Common myeloid progenitor, CD34-positive (primary cell): ENCODE results near the gene SLC26A1.

ENCODE experiments used
- CTCF ChIA-PET: fragments of 350-600 bp; sonication (Branson Sonifier 250); formaldehyde crosslinking; loops from one replicate; lab custom pipeline; 2021; ENCODE audit warnings: antibody characterized with exemption; lab: Charles Lee
- POLR2A ChIA-PET: fragments of 350-600 bp; sonication (Branson Sonifier 250); formaldehyde crosslinking; loops from one replicate; lab custom pipeline; 2021; ENCODE audit warnings: antibody characterized with exemption; lab: Charles Lee
- DNase-seq, 3 donors: peaks; one replicate each; pipeline versions ENCODE4 v3.0.0 to v3.0.0-alpha.2; 2013
- H3K27ac ChIP-seq, 2 experiments: 1 replicate in 1 of 2; 2 replicates in 1 of 2; pipeline ENCODE4 v1.7.0; 2013; ENCODE audit warnings: inconsistent platforms in 2 of 2, low read length in 2 of 2, mild to moderate bottlenecking in 2 of 2, low read depth in 1 of 2, moderate library complexity in 1 of 2; ENCODE audit not compliant: severe bottlenecking in 2 of 2, insufficient read depth in 1 of 2, poor library complexity in 1 of 2
- H3K27me3 ChIP-seq, 5 experiments: replicated peaks in 2 of 5; 1 replicate in 3 of 5; 2 replicates in 2 of 5; pipeline versions ENCODE4 v1.6.1 to v1.7.0; 2013; ENCODE audit warnings: low read length in 4 of 5, mild to moderate bottlenecking in 2 of 5, moderate library complexity in 2 of 5, inconsistent platforms in 1 of 5; ENCODE audit not compliant: insufficient read depth in 5 of 5, control insufficient read depth in 4 of 5
- H3K36me3 ChIP-seq, 4 experiments: 1 replicate in 2 of 4; 2 replicates in 2 of 4; pipeline versions ENCODE4 v1.6.1 to v1.7.0; 2013; ENCODE audit warnings: low read length in 3 of 4, control low read depth in 1 of 4, mild to moderate bottlenecking in 1 of 4; ENCODE audit not compliant: control insufficient read depth in 4 of 4, insufficient read depth in 4 of 4
- H3K4me1 ChIP-seq, 4 experiments: 1 replicate in 3 of 4; 2 replicates in 1 of 4; pipeline versions ENCODE4 v1.6.1 to v1.7.1; 2013; ENCODE audit warnings: low read length in 3 of 4, mild to moderate bottlenecking in 3 of 4, control low read depth in 1 of 4, inconsistent platforms in 1 of 4, moderate library complexity in 1 of 4; ENCODE audit not compliant: control insufficient read depth in 4 of 4, insufficient read depth in 4 of 4; ENCODE audit errors: control extremely low read depth in 1 of 4
- H3K4me3 ChIP-seq, 7 experiments: 1 replicate in 4 of 7; 2 replicates in 3 of 7; pipeline versions ENCODE4 v1.5.1 to v1.7.0; 2013; ENCODE audit warnings: mild to moderate bottlenecking in 7 of 7, low read length in 6 of 7, moderate library complexity in 6 of 7, inconsistent platforms in 2 of 7, low read depth in 2 of 7, control low read depth in 1 of 7; ENCODE audit not compliant: insufficient read depth in 4 of 7, control insufficient read depth in 1 of 7; ENCODE audit errors: extremely low read depth in 1 of 7
- H3K9me3 ChIP-seq, 5 experiments: 1 replicate in 4 of 5; 2 replicates in 1 of 5; pipeline versions ENCODE4 v1.6.1 to v1.7.1; 2013; ENCODE audit warnings: low read length in 4 of 5, mild to moderate bottlenecking in 2 of 5, inconsistent platforms in 1 of 5, low read depth in 1 of 5, moderate library complexity in 1 of 5; ENCODE audit not compliant: control insufficient read depth in 4 of 5, insufficient read depth in 2 of 5; ENCODE audit errors: control extremely low read depth in 1 of 5
- WGBS: methylation state at CpG from one replicate; pipeline ENCODE4 v1.1.5; 2013; ENCODE audit not compliant: insufficient coverage; 5-methylcytosine and 5-hydroxymethylcytosine counted together

SLC26A1 gene

DNA sequence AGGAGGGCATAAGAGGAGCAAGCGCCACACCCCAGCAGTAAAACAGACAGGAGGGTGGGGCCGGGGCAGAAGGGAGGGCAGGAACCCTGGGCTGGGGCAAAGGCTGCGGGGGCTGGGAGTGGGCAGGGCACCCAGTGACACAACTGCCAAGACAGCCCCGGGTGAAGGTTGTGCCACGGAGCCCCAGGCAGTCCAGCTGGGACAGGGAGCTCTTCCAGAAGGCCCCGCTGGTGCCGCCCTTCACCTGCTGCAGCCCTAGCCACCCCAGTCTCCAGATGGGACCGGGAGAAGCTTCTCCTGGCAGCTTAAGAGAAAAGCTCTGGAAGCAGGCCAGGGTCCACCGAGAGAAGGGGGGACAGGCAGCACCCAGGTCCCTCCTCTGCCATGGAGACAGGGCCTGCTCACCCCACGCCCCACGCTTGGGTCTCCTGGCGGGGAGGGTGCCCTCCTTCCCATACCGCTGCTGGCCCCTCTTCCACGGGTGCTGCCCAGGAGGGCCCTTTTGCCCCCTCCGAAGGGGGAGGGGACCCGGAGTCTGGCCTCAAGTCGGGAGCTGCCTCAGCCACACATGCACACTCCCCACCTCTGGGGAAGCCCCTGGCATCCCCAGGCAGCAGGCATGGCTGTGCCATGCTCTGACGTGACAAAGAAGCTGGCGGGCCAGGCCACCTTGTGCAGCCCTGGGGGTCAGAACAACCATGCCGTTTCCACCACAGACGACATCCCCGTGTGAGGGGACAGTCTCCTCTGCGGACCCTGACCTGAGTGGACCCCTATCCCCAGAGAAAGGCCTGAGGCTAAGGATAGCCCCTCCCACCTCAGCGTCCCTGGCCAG is 21.3 kb downstream of the SLC26A1 start:
- DNase-seq = no peak
- ChIA-PET POLR2A (no interaction called here), CTCF (interaction anchor here (1.4 kb wide), 1 partner anchor 15 kb away, joined by 4 read pairs; the partner anchor contains the start of gene IDUA)
- Histone ChIP-seq H3K4me3 (peak overlapping the region in 4 of 7 experiments; percentile 67 to 85 (median 75)), H3K4me1 (peaks cover 0 to 32% (median 25%) of the 10 kb centered on the region in 4 experiments), H3K36me3 (peaks cover 0 to 7% (median 0%) of the 10 kb centered on the region in 4 experiments), H3K9me3 (peaks cover 0 to 3% (median 0%) of the 10 kb centered on the region in 5 experiments), H3K27ac (no peak overlapping the region), H3K27me3 (peaks cover 0 to 6% (median 0%) of the 10 kb centered on the region in 5 experiments)
- 84% methylated on average over 24 of the region's 24 CpGs for WGBS

DNA sequence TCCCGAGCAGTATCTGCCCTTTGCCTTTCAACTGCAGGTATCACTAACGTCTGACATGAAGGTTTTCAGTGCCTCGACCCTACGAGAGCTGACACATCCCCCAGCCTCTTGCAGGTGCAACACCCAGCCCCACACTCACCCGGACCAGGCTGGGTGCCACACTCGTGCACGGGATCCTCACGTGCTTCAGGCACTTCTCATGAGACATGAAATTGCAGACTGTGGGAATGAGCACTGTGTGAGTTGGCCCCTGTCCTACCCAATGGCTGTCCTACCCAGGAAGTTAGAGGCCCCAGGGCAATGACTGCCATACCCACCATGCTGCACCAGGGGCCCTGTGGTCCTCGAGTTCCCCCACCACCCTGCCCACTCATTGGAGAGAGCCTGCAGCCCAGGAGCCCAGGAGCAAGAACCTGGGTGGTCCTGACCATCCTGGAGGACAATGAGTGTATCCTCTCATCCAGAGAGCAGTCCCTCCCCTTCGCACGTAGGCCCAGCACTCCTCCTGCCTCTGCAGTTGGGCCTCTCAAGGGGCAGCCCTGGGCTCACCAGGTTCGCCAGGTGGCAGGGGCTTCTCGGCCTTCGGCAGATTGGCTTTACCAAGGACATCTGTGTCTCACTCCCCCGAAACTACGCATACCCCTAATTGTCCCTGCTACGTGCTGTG is 22.2 kb downstream of the SLC26A1 start:
- POLR2A ChIA-PET = no interaction called here

DNA sequence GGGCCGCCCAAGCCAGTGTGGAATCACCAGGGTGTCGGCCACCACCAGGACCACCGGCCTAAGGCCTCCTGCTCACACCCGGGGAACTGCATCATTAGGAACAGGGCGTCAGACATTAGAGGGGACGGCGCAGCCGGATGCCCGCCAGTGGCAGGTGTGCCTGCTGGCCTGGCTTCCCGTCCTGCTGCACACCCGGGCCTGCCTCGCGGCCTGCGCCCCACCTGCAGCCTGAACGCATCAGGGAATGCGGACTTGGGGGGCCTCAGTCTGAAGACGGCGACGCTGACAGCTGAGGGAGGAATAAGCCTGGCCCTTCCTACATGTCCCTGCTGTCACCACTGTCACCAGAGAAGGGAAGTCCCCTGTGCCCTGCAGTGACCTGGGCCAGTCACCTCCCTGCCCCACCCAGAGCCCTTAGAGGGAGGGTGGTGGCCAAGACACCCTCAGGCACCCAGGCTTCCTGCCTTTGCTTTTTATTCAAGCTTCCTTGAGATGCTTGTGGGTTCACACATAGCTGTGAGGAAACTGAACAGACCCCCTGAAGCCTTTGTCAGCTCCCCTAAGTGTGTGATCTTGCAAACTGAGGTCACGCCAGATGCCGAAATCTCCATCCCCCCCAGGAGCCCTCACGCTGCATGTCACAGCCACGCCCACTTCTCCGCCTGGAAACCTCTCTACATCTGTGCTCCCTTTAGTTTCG is 23.0 kb downstream of the SLC26A1 start:
- ChIA-PET POLR2A (no interaction called here), CTCF (no interaction called here)
- peaks cover 0 to 18% (median 5%) of the 10 kb centered on the region in 4 experiments for H3K36me3 ChIP-seq
- peaks cover 0 to 26% (median 20%) of the 10 kb centered on the region in 4 experiments for H3K4me1 ChIP-seq
- peaks cover 0 to 3% (median 0%) of the 10 kb centered on the region in 5 experiments for H3K9me3 ChIP-seq
- no peak overlapping the region for H3K27ac ChIP-seq
- H3K27me3 ChIP-seq = peaks cover 0 to 6% (median 0%) of the 10 kb centered on the region in 5 experiments
- no peak for DNase-seq
- WGBS = 97% methylated on average over 25 of the region's 25 CpGs
- no peak overlapping the region for H3K4me3 ChIP-seq

More for the DNA sequence above, 22.2 kb downstream of the SLC26A1 start:
- peaks cover 0 to 6% (median 0%) of the 10 kb centered on the region in 5 experiments for H3K27me3 ChIP-seq
- H3K9me3 ChIP-seq = peaks cover 0 to 3% (median 0%) of the 10 kb centered on the region in 5 experiments
- CTCF ChIA-PET = no interaction called here
- H3K4me1 ChIP-seq = peaks cover 0 to 26% (median 20%) of the 10 kb centered on the region in 4 experiments
- peaks cover 0 to 15% (median 4%) of the 10 kb centered on the region in 4 experiments for H3K36me3 ChIP-seq
- no peak for DNase-seq
- no peak overlapping the region for H3K27ac ChIP-seq
- H3K4me3 ChIP-seq = no peak overlapping the region
- 95% methylated on average over 13 of the region's 17 CpGs for WGBS

DNA sequence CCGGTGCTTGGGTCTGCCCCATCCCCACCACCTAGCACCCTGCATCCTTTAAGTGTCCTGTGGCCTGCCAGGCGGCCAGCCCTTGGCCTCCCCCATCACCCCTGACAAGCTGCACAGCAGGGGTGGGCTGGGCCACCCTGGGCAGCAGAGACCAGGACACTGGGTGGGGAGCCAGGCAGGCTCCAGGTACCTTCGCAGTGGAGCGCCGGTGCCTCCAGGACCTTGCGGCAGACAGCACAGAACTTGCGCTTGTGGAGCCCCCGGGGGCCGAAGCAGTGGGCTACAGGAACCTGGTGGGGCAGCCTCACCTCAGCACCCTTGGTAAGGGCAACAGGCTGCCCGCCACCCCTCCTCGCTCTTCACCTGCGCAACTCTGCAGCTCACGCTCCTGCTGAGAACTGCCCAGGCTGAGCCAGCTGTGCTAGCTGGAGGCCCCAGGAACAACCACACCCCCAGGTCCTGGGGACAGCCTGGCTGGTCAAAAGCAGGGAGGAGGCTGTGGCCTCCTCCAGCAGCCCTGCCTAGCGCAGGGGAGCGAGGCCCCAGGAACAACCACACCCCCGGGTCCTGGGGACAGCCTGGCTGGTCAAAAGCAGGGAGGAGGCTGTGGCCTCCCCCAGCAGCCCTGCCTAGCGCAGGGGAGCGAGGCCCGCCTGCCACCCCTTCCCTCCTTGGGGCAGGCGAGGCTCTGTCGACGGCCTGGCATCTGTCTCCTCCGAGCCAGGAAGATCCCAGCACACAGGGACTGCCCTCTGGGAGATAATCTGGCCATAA is 24.4 kb downstream of the SLC26A1 start:
- peaks cover 0 to 28% (median 5%) of the 10 kb centered on the region in 4 experiments for H3K36me3 ChIP-seq
- WGBS = 95% methylated on average over 22 of the region's 23 CpGs
- peaks cover 0 to 22% (median 19%) of the 10 kb centered on the region in 4 experiments for H3K4me1 ChIP-seq

DNA sequence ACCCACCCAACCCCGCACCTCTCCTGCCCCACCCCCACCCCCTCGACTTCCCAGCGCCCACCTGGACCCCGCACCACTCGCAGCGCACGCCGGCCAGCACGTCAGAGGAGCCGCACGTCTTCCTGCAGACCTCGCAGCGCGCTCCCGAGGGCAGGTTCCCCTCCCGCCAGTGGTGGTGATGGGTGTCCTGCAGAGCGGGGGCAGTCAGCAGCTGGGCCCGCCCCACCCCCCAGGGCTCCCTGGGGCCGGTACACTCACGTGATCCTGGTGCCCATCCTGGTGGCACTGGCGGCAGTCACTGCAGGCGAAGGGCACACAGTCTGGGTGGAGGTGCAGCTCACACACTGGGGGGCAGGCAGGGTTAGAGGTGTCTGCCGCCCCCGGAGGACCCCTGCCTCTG is 25.0 kb downstream of the SLC26A1 start:
- Histone ChIP-seq H3K4me3 (no peak overlapping the region), H3K27ac (no peak overlapping the region), H3K36me3 (peaks cover 0 to 32% (median 6%) of the 10 kb centered on the region in 4 experiments), H3K27me3 (peaks cover 0 to 6% (median 0%) of the 10 kb centered on the region in 5 experiments), H3K4me1 (peaks cover 0 to 20% (median 17%) of the 10 kb centered on the region in 4 experiments), H3K9me3 (no peaks in the 10 kb centered on the region)
- CTCF ChIA-PET = interaction anchor here (2.4 kb wide), 1 partner anchor 19 kb away, joined by 7 read pairs; the partner anchor contains the start of gene IDUA
- POLR2A ChIA-PET = no interaction called here
- 81% methylated on average over 6 of the region's 24 CpGs for WGBS
- DNase-seq = peak in 1 of 3 donors; percentile 22

More for the DNA sequence above, 24.4 kb downstream of the SLC26A1 start:
- Histone ChIP-seq H3K27me3 (peaks cover 0 to 6% (median 0%) of the 10 kb centered on the region in 5 experiments), H3K9me3 (no peaks in the 10 kb centered on the region), H3K4me3 (no peak overlapping the region), H3K27ac (no peak overlapping the region)
- ChIA-PET CTCF (interaction anchor here (2.4 kb wide), 1 partner anchor 18 kb away, joined by 7 read pairs; the partner anchor contains the start of gene IDUA), POLR2A (interaction anchor here (0.6 kb wide), 1 partner anchor 18 kb away, joined by 3 read pairs; no protein-coding TSS in a partner anchor)
- no peak for DNase-seq
